Epithelial cell of proximal tubule (primary cell): ENCODE data around the gene IQCH. TPM values are rescaled to one million over a fixed set of nuclear protein-coding genes. Genes with fewer than 3 reads are reported as not detected.
"Not testable (repeated sequence)": the region's sequence is repeated elsewhere in the genome, so short reads cannot be mapped to it uniquely, and the experiment has no call there.

ENCODE experiments used
- DNase-seq: peaks from one replicate; pipeline ENCODE4 v3.0.0-alpha.2; 2011; ENCODE audit warnings: low read depth
- H3K4me3 ChIP-seq: 2 replicates; pipeline ENCODE4 v1.5.1; 2011; ENCODE audit warnings: low read depth, mild to moderate bottlenecking, low read length
- CTCF ChIP-seq: conservative IDR thresholded peaks from 2 replicates; pipeline ENCODE4 v1.5.1; 2012; ENCODE audit warnings: low read depth, mild to moderate bottlenecking, low read length
- total RNA-seq: library from RNA; depleted of rRNA; stranded (reverse); fragments of >200 nt; gene quantifications from 2 replicates; pipeline ENCODE4 v1.2.3, GENCODE V29; 2015

Gene IQCH
- total RNA-seq, 1 donor from 2014 or later: 0.92 TPM

- no peak for DNase-seq
- no peak for TF ChIP-seq CTCF
- H3K4me3 ChIP-seq: no peak overlapping the region
Observed at GRCh38 chr15:67349634-67350033, 95.0 kb downstream of the IQCH start.

- TF ChIP-seq CTCF: no peak
- no peak for DNase-seq
- no peak overlapping the region for H3K4me3 ChIP-seq
Observed at GRCh38 chr15:67350042-67350441, 95.5 kb downstream of the IQCH start.

GRCh38 chr15:67358391-67358790, 103.8 kb downstream of the IQCH start:
- no peak for DNase-seq
- TF ChIP-seq CTCF: no peak
- no peak overlapping the region for H3K4me3 ChIP-seq

GRCh38 chr15:67358812-67359211, 104.2 kb downstream of the IQCH start:
- no peak for DNase-seq
- TF ChIP-seq CTCF: no peak
- H3K4me3 ChIP-seq: no peak overlapping the region

GRCh38 chr15:67359431-67360079, 105.0 kb downstream of the IQCH start:
- TF ChIP-seq CTCF: no peak
- DNase-seq: no peak
- no peak overlapping the region for H3K4me3 ChIP-seq

GRCh38 chr15:67361100-67361499, 106.5 kb downstream of the IQCH start:
- DNase-seq: no peak
- H3K4me3 ChIP-seq: no peak overlapping the region
- no peak for TF ChIP-seq CTCF

- not testable (repeated sequence) for DNase-seq, H3K4me3 ChIP-seq
Observed at GRCh38 chr15:67363712-67364111, 109.1 kb downstream of the IQCH start.
